Glutamatergic neuron (in vitro differentiated cells): ENCODE data around the gene NIT2. TPM values are rescaled to one million over a fixed set of nuclear protein-coding genes. Genes with fewer than 3 reads are reported as not detected.
A peak's percentile ranks its signal among the peaks of the same experiment; 100 is the strongest.

Experiments
- DNase-seq: peaks from one replicate; pipeline ENCODE4 v3.0.0; 2022
- H3K27ac Mint-ChIP-seq: one replicate; pipeline ENCODE4 v1.8.0; 2020; ENCODE audit warnings: mild to moderate bottlenecking, mixed read lengths, inconsistent platforms; ENCODE audit not compliant: unreplicated experiment
- H3K27me3 Mint-ChIP-seq: one replicate; pipeline ENCODE4 v1.8.0; 2020; ENCODE audit warnings: mild to moderate bottlenecking, moderate library complexity, mixed read lengths, inconsistent platforms; ENCODE audit not compliant: unreplicated experiment
- H3K36me3 Mint-ChIP-seq: one replicate; pipeline ENCODE4 v1.8.0; 2020; ENCODE audit warnings: mild to moderate bottlenecking, mixed read lengths, inconsistent platforms; ENCODE audit not compliant: unreplicated experiment
- H3K4me1 Mint-ChIP-seq: one replicate; pipeline ENCODE4 v1.8.0; 2020; ENCODE audit warnings: mild to moderate bottlenecking, low read depth, mixed read lengths, inconsistent platforms; ENCODE audit not compliant: unreplicated experiment
- H3K4me3 Mint-ChIP-seq: one replicate; pipeline ENCODE4 v1.8.0; 2020; ENCODE audit warnings: mild to moderate bottlenecking, mixed read lengths, inconsistent platforms; ENCODE audit not compliant: unreplicated experiment
- H3K9me3 Mint-ChIP-seq: one replicate; pipeline ENCODE4 v1.8.0; 2020; ENCODE audit warnings: mild to moderate bottlenecking, moderate library complexity, mixed read lengths, inconsistent platforms; ENCODE audit not compliant: unreplicated experiment
- CTCF ChIP-seq: fragments of 200-600 bp; sonication (generic); IDR thresholded peaks from one replicate; pipeline ENCODE4 v1.5.0; 2021; ENCODE audit not compliant: partially characterized antibody, unreplicated experiment
- total RNA-seq: library from RNA; stranded (reverse); fragmentation: NEBNext Ultra II Directional; extraction: Animal tissue kit (Norgen Biotek cat#: 25700); gene quantifications from one replicate; pipeline ENCODE4 v1.2.1, GENCODE V29; 2021; ENCODE audit not compliant: unreplicated experiment

The NIT2 gene
- total RNA-seq, 1 donor from 2014 or later: 39.6 TPM

DNA sequence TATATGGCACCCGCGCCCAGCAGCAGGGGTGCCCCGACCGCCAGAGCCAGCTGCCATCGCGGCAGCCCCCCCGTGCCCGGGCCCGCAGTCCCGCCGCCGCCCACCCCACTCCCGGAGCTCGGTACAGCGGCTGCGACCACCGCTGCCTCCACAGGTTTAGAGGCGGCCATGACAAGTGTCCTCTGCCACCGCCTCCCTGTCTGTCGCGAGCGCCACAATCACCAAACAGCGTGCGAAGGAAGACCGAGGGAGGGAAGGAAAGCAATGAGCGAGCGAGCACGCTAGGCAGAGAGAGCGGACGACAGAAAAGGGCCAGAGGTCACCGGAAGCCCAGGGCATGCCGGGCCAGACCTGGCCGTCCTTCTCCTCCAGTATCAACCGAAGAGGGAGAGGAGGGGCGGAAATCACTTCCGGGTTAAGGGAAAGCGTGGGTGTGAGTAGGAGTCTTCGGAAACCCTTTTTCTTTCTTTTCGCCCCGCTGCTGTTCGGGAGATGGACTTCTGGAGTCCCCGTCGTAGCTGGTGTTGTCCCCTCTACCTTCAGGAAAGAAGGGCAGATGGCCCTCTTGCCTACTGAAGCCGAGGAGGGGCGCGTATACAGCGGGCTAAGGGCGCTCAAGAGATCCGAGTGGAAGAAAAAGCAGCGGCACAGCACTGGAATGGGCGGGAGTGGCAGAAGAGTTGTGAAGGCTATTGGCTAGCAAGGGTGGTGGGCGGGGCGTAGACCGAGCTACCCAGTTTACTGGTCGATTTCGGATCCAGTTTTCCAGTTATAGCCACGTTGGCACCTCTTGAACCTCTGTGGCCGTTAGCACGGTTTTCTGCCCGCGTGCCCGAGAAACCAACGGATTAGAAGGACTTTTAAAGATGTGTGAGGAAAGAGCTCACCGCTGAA is 66.5 kb downstream of the NIT2 start, which contains the start of the genes LNP1 and TOMM70:
LNP1 (plus strand) TSS at position 760 of the 894 bp plus-strand sequence. CDS start 28,191 bp downstream, outside the sequence.
TOMM70 (minus strand) TSS at position 310 of the 894 bp plus-strand sequence; CDS start at position 170, 140 bp downstream.
- peaks cover 10% of the 10 kb centered on the region for H3K4me1 Mint-ChIP-seq
- no peaks in the 10 kb centered on the region for H3K36me3 Mint-ChIP-seq

GRCh38 chr3:100401674-100402041 is 67.1 kb downstream of the NIT2 start:
- peaks cover 4% of the 10 kb centered on the region for H3K9me3 Mint-ChIP-seq
- H3K27ac Mint-ChIP-seq: peak overlapping the region; percentile 86
- DNase-seq: peak; percentile 36
- peaks cover 10% of the 10 kb centered on the region for H3K4me1 Mint-ChIP-seq
- H3K4me3 Mint-ChIP-seq: peak overlapping the region; percentile 95
- no peaks in the 10 kb centered on the region for H3K36me3 Mint-ChIP-seq
- H3K27me3 Mint-ChIP-seq: peaks cover 1% of the 10 kb centered on the region
- no peak for TF ChIP-seq CTCF

More for the DNA sequence above, 66.5 kb downstream of the NIT2 start, which contains the start of the genes LNP1 and TOMM70:
- peaks cover 1% of the 10 kb centered on the region for H3K27me3 Mint-ChIP-seq
- H3K4me3 Mint-ChIP-seq: peak within 1 kb of the TSS; percentile 95
- TF ChIP-seq CTCF: no peak
- H3K27ac Mint-ChIP-seq: peak within 1 kb of the TSS; percentile 86
- H3K9me3 Mint-ChIP-seq: peaks cover 4% of the 10 kb centered on the region
- peak; percentile 96 for DNase-seq

- TF ChIP-seq CTCF: no peak
- peaks cover 5% of the 10 kb centered on the region for H3K36me3 Mint-ChIP-seq
- H3K9me3 Mint-ChIP-seq: peaks cover 4% of the 10 kb centered on the region
- H3K4me1 Mint-ChIP-seq: peaks cover 10% of the 10 kb centered on the region
- H3K4me3 Mint-ChIP-seq: peak overlapping the region; percentile 95
- DNase-seq: no peak
- peaks cover 1% of the 10 kb centered on the region for H3K27me3 Mint-ChIP-seq
- no peak overlapping the region for H3K27ac Mint-ChIP-seq
These were observed 67.7 kb downstream of the NIT2 start for GRCh38 chr3:100402256-100402655.

GRCh38 chr3:100402891-100403290 is 68.3 kb downstream of the NIT2 start:
- H3K4me3 Mint-ChIP-seq: peak overlapping the region; percentile 95
- H3K27me3 Mint-ChIP-seq: peaks cover 1% of the 10 kb centered on the region
- peaks cover 11% of the 10 kb centered on the region for H3K36me3 Mint-ChIP-seq
- no peak for TF ChIP-seq CTCF
- peaks cover 10% of the 10 kb centered on the region for H3K4me1 Mint-ChIP-seq
- no peak for DNase-seq
- H3K9me3 Mint-ChIP-seq: peaks cover 4% of the 10 kb centered on the region
- H3K27ac Mint-ChIP-seq: no peak overlapping the region
